GM12801 (cell line): ENCODE data around the gene CHD2.

Experiments used
- CTCF ChIP-seq: IDR thresholded peaks from one replicate; pipeline ENCODE4 v1.5.1; 2011; ENCODE audit warnings: control low read depth; ENCODE audit not compliant: insufficient read length; ENCODE audit errors: extremely low read depth

Gene CHD2

GRCh38 chr15:93037820-93038705 lies 137.9 kb downstream of the CHD2 start:
- TF ChIP-seq CTCF, result no peak

DNA sequence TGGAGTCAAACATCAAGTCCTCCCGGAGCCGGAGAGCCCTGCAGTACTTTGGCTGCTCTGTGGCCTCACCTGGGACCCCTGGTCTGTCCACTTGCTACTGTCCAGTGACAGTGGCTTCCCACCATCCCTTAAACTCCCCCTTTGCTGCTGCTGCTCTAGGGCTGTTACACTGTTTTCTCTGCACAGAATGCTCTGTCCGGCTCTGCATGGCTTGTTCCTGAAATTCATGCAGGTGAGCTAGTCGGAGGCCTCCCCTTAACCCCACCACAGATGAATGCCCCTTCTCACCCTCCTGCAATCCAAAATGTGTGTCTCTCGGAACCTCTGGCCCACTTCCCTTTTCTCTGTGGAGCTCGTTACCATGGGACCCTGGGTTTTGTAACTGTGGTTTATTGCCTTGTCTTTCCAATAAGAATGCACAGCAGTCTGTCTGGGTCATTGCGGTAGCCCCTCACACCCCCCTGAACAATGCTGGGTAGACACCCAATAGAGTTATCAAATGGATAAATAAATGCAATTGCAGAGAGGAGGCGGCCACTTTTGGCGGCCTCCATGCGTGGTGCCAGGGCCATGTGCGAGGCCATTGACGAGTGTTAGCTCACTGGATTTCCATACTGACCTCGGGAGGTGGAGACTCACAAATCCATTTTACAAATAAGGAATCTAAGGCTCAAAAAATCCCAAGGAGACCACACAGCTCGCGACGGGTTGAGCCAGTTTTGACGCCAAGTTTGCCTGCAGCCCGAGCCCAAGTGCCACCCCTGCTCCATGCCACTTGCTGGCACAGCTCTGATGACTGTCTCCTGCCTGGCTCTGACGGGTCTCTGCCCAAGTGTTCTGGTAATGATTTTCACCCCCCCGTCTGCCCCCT lies 140.4 kb downstream of the CHD2 start:
- no peak for TF ChIP-seq CTCF

DNA sequence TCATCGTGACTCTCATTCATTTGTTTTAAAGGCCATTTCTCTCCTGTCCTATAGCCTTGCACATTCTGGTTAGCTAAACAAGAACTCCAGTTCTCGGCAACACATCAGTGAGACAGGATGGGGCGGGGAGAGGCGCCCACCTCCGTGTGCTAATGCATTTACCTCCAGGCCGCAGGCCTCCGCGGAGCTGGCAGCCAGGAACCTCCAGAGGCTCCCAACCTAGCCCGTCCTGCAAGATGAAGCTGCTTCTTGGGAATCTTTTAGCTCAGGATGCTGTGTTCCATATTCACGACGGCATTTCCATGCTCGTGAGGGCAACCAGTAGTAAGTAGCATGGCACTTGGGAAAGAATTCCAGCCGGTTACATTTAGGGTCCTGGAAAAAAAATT lies 141.0 kb downstream of the CHD2 start:
- TF ChIP-seq CTCF, result no peak

- TF ChIP-seq CTCF, result no peak
Observed at GRCh38 chr15:93042211-93042610, 142.1 kb downstream of the CHD2 start.

DNA sequence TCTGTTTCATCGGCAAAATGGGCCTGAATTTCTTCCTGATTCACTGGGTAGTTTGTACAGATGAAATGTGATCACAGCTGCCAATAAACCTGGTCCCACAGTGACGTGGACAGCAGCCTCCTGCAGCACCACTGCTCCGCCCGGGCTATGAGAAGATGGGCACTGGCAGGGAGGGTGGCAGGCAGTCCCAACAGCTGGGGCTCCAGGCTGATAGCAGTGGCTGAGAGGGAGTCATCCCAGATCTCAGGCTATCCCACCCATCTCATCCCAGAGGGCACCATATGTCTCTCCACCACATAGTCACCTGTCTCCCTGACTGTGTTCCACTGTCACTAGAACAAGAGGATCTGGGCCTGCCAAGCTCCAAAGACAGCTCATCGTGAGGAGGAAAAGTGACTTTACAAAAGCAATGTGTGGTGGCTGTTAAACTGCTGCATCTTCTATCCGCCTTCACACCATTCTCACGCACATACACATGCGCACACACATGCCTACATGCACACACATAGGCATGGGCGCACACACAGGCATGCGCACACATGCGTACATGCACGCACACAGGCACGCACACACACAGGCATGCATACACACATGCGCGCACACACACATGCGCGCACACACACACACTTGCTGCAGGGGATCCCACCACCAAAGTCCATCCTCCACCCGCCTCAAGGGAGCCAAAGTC lies 142.7 kb downstream of the CHD2 start:
- no peak for TF ChIP-seq CTCF

GRCh38 chr15:93043621-93044300 lies 143.6 kb downstream of the CHD2 start:
- no peak for TF ChIP-seq CTCF
